ENCODE data around the gene TMEM150B.

Gene TMEM150B, protein sequence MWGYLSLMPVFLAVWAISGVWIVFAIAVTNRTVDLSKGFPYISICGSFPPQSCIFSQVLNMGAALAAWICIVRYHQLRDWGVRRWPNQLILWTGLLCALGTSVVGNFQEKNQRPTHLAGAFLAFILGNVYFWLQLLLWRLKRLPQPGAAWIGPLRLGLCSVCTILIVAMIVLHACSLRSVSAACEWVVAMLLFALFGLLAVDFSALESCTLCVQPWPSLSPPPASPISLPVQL

DNA sequence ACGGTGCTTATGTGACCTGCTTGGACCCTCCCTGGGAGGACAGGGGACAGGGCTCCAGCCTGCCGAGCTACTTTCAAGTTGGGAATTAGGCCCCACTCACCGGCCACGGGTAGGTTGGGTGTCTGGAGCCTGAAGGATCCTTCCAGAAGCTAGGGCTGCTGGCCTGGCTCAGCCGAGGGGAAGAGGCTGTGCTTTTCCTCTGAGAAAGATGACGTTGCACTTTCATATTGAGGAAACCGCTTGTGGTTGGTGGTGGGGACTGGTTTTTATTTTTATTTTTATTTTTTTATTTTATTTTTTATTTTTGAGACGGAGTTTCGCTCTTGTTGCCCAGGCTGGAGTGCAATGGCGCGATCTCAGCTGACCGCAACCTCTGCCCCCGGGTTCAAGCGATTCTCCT lies at the start of gene TMEM150B:
Gene TMEM150B (minus strand): TSS at position 170 of the 400 bp plus-strand sequence. CDS start 4,305 bp downstream, outside the sequence.
- no peak for DNase-seq (ENCODE audit: low spot score)

- DNase-seq (ENCODE audit: low spot score), result peak; percentile 51
Observed at GRCh38 chr19:55373993-55374757, 49.0 kb upstream of the TMEM150B start.

- DNase-seq (ENCODE audit: low spot score), result no peak
Observed at GRCh38 chr19:55373306-55373992, 48.3 kb upstream of the TMEM150B start.

- no peak for DNase-seq (ENCODE audit: low spot score)
Observed at GRCh38 chr19:55372316-55373081, 47.4 kb upstream of the TMEM150B start.

GRCh38 chr19:55370305-55370988 lies 45.3 kb upstream of the TMEM150B start, which contains the start of gene IL11:
TSS of gene IL11 (minus strand) at chr19:55370463. CDS start at chr19:55370310, 153 bp downstream.
- DNase-seq (ENCODE audit: low spot score), result no peak

DNA sequence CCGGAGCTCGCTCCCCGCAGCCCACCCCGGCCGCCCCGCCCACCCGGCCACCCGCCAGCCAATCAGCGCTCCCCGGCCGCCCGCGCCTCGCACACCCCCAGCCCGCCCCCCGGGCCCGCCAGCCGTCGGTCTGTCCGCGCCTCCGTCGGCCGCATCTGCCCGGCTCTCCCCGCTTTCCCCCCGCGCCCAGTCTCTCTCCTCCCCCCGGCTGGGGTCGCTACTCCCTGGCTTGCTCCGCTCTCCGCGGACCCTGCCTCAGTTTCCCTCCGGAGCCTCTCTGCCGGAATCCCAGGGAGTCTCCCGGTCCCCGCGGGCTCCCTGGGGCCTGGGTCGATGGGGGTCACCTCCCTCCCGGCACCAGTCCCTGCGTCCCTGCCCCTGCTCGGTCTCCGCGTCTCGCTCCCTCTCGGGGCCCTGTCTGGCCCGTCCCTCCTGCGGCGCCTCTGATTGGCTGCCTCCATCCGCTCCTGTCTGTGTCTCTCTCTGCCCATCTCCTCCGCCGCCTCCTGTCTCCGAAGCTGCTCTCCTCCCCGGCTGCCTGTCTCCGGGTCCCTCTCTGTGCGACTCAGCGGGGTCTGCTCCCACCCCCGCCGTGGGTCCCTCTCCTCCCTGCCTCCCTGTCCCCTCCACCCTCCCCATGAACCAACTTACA lies 44.6 kb upstream of the TMEM150B start:
- peak; percentile 93 for DNase-seq (ENCODE audit: low spot score)

- DNase-seq (ENCODE audit: low spot score), result peak; percentile 79
Observed at GRCh38 chr19:55368701-55369563, 43.8 kb upstream of the TMEM150B start.

GRCh38 chr19:55368106-55368505 lies 43.0 kb upstream of the TMEM150B start:
- DNase-seq (ENCODE audit: low spot score), result no peak

DNA sequence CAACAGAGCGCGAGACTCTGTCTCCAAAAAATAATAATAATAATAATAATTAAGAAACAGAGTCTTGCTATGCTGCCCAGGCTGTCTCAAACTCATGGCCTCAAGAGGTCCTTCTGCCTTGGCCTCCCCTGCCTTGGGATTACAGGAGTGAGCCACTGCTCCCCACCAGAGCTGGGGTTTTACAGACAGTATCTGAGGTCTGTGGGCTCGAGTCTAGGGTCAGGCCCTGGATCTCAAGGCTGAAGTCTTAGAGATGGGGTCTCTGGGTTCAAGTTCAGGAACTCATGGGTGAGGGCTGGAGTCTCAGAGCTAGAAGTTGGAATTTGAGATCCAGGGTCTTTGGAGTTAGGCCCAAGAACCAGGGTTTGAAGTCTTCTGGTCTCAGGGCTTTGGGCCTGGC lies 41.6 kb upstream of the TMEM150B start:
- no peak for DNase-seq (ENCODE audit: low spot score)

GRCh38 chr19:55365964-55366363 lies 40.8 kb upstream of the TMEM150B start:
- no peak for DNase-seq (ENCODE audit: low spot score)

DNA sequence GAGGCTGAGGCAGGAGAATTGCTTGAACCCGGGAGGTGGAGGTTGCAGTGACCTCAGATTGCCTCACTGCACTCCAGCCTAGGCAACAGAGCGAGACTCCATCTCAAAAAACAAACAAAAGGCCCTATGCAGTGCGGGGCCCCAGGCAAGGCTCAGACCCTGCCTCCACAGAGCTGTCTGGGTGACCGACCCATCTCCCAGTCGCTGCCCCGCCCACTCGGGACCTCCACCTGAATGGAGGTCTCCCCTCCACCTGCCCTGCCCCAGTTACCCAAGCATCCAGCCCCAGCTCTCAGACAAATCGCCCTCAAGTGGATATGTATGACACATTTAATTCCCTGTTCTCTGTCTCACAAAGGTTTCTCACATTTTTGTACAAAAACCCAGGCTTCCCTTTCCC lies 40.1 kb upstream of the TMEM150B start:
- no peak for DNase-seq (ENCODE audit: low spot score)

GRCh38 chr19:55362990-55363716 lies 38.0 kb upstream of the TMEM150B start, which contains the start of gene GARIN5B:
TSS of gene GARIN5B (minus strand) at chr19:55363260. CDS start at chr19:55363066, 194 bp downstream.
- DNase-seq (ENCODE audit: low spot score), result peak; percentile 68

- no peak for DNase-seq (ENCODE audit: low spot score)
Observed at GRCh38 chr19:55362174-55362989, 37.2 kb upstream of the TMEM150B start.

DNA sequence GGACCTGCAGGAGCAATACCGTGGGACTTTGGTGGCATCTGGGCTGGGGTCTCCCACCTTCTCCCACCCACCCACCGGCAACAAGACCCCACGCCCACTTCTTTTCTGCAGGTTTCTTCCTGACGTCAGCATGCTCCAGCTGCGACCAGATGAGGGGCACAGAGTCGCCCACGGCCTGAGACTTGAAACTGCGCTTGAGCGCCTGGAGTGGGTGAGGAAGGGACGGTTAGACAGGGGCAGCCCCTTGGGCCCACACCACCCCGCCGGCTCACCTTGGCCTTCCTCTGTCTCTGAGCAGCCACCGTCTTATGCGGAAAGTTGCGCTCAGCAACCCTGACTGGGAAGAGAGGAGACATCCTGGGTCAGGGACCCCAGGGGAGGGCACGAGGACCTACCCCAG lies 35.8 kb upstream of the TMEM150B start:
- no peak for DNase-seq (ENCODE audit: low spot score)

GRCh38 chr19:55358943-55359908 lies 34.1 kb upstream of the TMEM150B start:
- no peak for DNase-seq (ENCODE audit: low spot score)

GRCh38 chr19:55358493-55358892 lies 33.4 kb upstream of the TMEM150B start:
- no peak for DNase-seq (ENCODE audit: low spot score)

GRCh38 chr19:55355213-55355821 lies 30.2 kb upstream of the TMEM150B start:
- DNase-seq (ENCODE audit: low spot score), result peak; percentile 59

All from iPS-NIHi11 (cell line).